Heart right ventricle (tissue), 16 donors: Measurements from ENCODE around the gene RAP1GAP2. TPM values are rescaled to one million over a fixed set of nuclear protein-coding genes. Genes with fewer than 3 reads are reported as not detected.

Experiments
- ATAC-seq, 8 donors: fragments of 200-7000 bp; cut with Tn5 transposase; one replicate each; pipeline ENCODE4 v1.9.1; 2020; ENCODE audit warnings: mild to moderate bottlenecking in 8 of 8, moderate library complexity in 8 of 8, moderate number of reproducible peaks in 1 of 8
- DNase-seq, 2 donors: peaks; one replicate each; pipeline ENCODE4 v3.0.0-alpha.2; 2020
- H3K27ac ChIP-seq, 10 donors: fragments of 200-600 bp; sonication (generic) in 2 of 10; one replicate each; pipeline versions ENCODE4 v1.5.0 to v1.8.0; 2020 to 2022; ENCODE audit warnings: mild to moderate bottlenecking in 3 of 10
- H3K27me3 ChIP-seq, 7 donors: fragments of 200-600 bp; one replicate each; pipeline ENCODE4 v1.8.0; 2021 to 2022; ENCODE audit warnings: mild to moderate bottlenecking in 2 of 7
- H3K36me3 ChIP-seq, 9 donors: fragments of 200-600 bp; sonication (generic) in 1 of 9; one replicate each; pipeline versions ENCODE4 v1.5.0 to v1.8.0; 2020 to 2022; ENCODE audit warnings: mild to moderate bottlenecking in 2 of 9
- H3K4me1 ChIP-seq, 9 donors: fragments of 200-600 bp; sonication (generic) in 1 of 9; one replicate each; pipeline versions ENCODE4 v1.5.0 to v1.8.0; 2020 to 2022; ENCODE audit warnings: mild to moderate bottlenecking in 4 of 9
- H3K4me3 ChIP-seq, 10 donors: fragments of 200-600 bp; sonication (generic) in 2 of 10; one replicate each; pipeline versions ENCODE4 v1.5.0 to v1.8.0; 2020 to 2022; ENCODE audit warnings: mild to moderate bottlenecking in 7 of 10, moderate library complexity in 2 of 10
- H3K9me3 ChIP-seq, 11 donors: fragments of 200-600 bp in 10 of 11; sonication (generic) in 2 of 11; one replicate each; pipeline versions ENCODE4 v1.5.0 to v1.8.0; 2013 to 2022; ENCODE audit warnings: mild to moderate bottlenecking in 2 of 11, control low read depth in 1 of 11, moderate library complexity in 1 of 11
- CTCF ChIP-seq, 9 donors: fragments of 200-600 bp; sonication (generic) in 2 of 9; IDR thresholded peaks; one replicate each; pipeline versions ENCODE4 v1.5.0 to v1.8.0; 2021 to 2022; ENCODE audit warnings: antibody characterized with exemption in 9 of 9, mild to moderate bottlenecking in 5 of 9, moderate library complexity in 1 of 9
- WGBS, 2 donors: extraction: QIAGEN DNeasy Blood & Tissue Kit; methylation state at CpG; one replicate each; pipeline ENCODE4 v1.1.7; 2013; ENCODE audit warnings: inconsistent platforms in 1 of 2; 5-methylcytosine and 5-hydroxymethylcytosine counted together
- intact Hi-C, 10 donors: fragments of 100-400 bp; cut with DNase I; formaldehyde crosslinking; loops; one replicate each; pipeline versions ENCODE4 v1.11.1 to v1.14.2; 2022
- polyA plus RNA-seq, 2 donors: library from polyadenylated mRNA; stranded (reverse); fragments of 200-250 nt; gene quantifications; one replicate each; pipeline ENCODE4 v1.2.3, GENCODE V29; 2013
- total RNA-seq, 10 donors: library from RNA; stranded (reverse); fragmentation: NEBNext Ultra II Directional in 3 of 10; extraction: Animal tissue kit (Norgen Biotek cat#: 25700) in 3 of 10; gene quantifications; one replicate each; pipeline versions ENCODE4 v1.2.1 to v1.2.4, GENCODE V29; 2021 to 2023
- donor health status: Arrhythmogenic right ventricular cardiomyopathy.
- donor health status: ischemic (EF 13 %, LVEDD 7.1; RV severe dilation, severe dysfunction).
- donor health status: healthy with polysubstance abuse.
- donor health status: DM: no; HTN: yes; CAD: no.
- donor health status: DM: no; HTN: no; CAD: no.
- donor health status: ischemic (EF 25% LVEDD 6.9; RV normal size, moderate dysfunction).
- donor health status: ischemic (EF 25% LVEDD 5.7; RV mildly dilated, moderate dysfunction).
- donor health status: healthy.
- donor health status: DM: yes; HTN: yes; CAD: no.
- donor health status: Ischemic cardiomyopathy.
- donor health status: ischemic (EF 35%, LVEDD 5.7; RV mildly dilated, moderate dysfunction).
- donor health status: nonischemic (EF 11% LVEDD 7.7; RV severe dilation, severe dysfunction).
- donor health status: DM: yes; HTN: yes; CAD: no.
- donor health status: PGD.
- donor health status: ischemic (EF 29% LVEDD 5.4; RV normal size, mild dysfunction).
- donor health status: nonischemic (EF 23%, LVEDD 6.1; RV moderate dilation, normal function).

Gene RAP1GAP2
- total and polyA plus RNA-seq, 12 donors = 9.5 to 51.3 (median 34.6) TPM

GRCh38 chr17:2852729-2853282, 56.6 kb downstream of the RAP1GAP2 start:
- H3K27ac ChIP-seq = peak overlapping the region; percentile 63 to 93 (median 84)

GRCh38 chr17:2853283-2854142, 57.3 kb downstream of the RAP1GAP2 start:
- peaks cover 11 to 39% (median 28%) of the 10 kb centered on the region in 9 donors for H3K4me1 ChIP-seq
- 0 to 1% methylated on average over 67 to 114 of the region's 119 CpGs for WGBS, 2 donors
- peak overlapping the region; percentile 63 to 93 (median 84) for H3K27ac ChIP-seq
- H3K9me3 ChIP-seq = no peaks in the 10 kb centered on the region
- peak in 2 of 9 donors; percentile 9 to 18 for TF ChIP-seq CTCF (IDR thresholded peaks at IDR 0.05)
- peak overlapping the region; percentile 51 to 69 (median 65) for H3K4me3 ChIP-seq
- DNase-seq (peak; percentile 64 to 68), ATAC-seq (peak; percentile 38 to 68 (median 60))
- intact Hi-C loops = loop anchor here in 8 of 10 donors (2.0 to 10.0 kb wide), 10 partner anchors 51 to 159 kb away; no protein-coding TSS in a partner anchor
- no peaks in the 10 kb centered on the region for H3K36me3 ChIP-seq
- peaks cover 0 to 35% (median 4%) of the 10 kb centered on the region in 7 donors for H3K27me3 ChIP-seq

More at GRCh38 chr17:2852729-2853282, 56.6 kb downstream of the RAP1GAP2 start:
- WGBS, 2 donors = 9 to 13% methylated on average over 53 to 55 of the region's 55 CpGs
- TF ChIP-seq CTCF (IDR thresholded peaks at IDR 0.05) = no peak
- H3K27me3 ChIP-seq = peaks cover 0 to 35% (median 4%) of the 10 kb centered on the region in 7 donors
- ATAC-seq (peak in 2 of 8 donors; percentile 6 to 7), DNase-seq (peak in 1 of 2 donors; percentile 28)
- intact Hi-C loops = loop anchor here in 8 of 10 donors (2.0 to 10.0 kb wide), 9 partner anchors 72 to 159 kb away; no protein-coding TSS in a partner anchor
- H3K4me1 ChIP-seq = peaks cover 11 to 45% (median 32%) of the 10 kb centered on the region in 9 donors
- H3K36me3 ChIP-seq = no peaks in the 10 kb centered on the region
- peak overlapping the region; percentile 51 to 69 (median 65) for H3K4me3 ChIP-seq
- H3K9me3 ChIP-seq = no peaks in the 10 kb centered on the region

GRCh38 chr17:2854143-2855055, 58.2 kb downstream of the RAP1GAP2 start:
- Histone ChIP-seq H3K27ac (peak overlapping the region in 9 of 10 donors; percentile 24 to 93 (median 74)), H3K4me3 (peak overlapping the region; percentile 51 to 69 (median 65)), H3K27me3 (peaks cover 0 to 35% (median 4%) of the 10 kb centered on the region in 7 donors), H3K4me1 (peaks cover 8 to 33% (median 27%) of the 10 kb centered on the region in 9 donors), H3K36me3 (no peaks in the 10 kb centered on the region), H3K9me3 (no peaks in the 10 kb centered on the region)
- TF ChIP-seq CTCF (IDR thresholded peaks at IDR 0.05) = no peak
- ATAC-seq (peak in 7 of 8 donors; percentile 27 to 75 (median 59)), DNase-seq (peak; percentile 49)
- intact Hi-C loops = loop anchor here in 8 of 10 donors (2.0 to 10.0 kb wide), 10 partner anchors 48 to 158 kb away; no protein-coding TSS in a partner anchor
- WGBS, 2 donors = 1 to 2% methylated on average over 40 to 46 of the region's 46 CpGs
